ENCODE data around the gene C6orf62. TPM values are rescaled to one million over a fixed set of nuclear protein-coding genes. Genes with fewer than 3 reads are reported as not detected.

C6orf62 gene
- polyA plus RNA-seq, 1 of the 3 experiments (the other 2 are of a cell fraction): 36.0 TPM

Other genes starting within 250 kb of the C6orf62 start
- 0.94 and 1.5 TPM in 2 replicates for gene GPLD1, start 229.6 kb downstream of the C6orf62 start, polyA plus RNA-seq (2012; rRNA removed)
- gene ALDH5A1, start 224.2 kb downstream of the C6orf62 start, polyA plus RNA-seq (2012; rRNA removed): 3.0 and 3.7 TPM in 2 replicates
- gene KIAA0319, start 73.0 kb downstream of the C6orf62 start, polyA plus RNA-seq (2012; rRNA removed): 0.03 and 0.06 TPM in 2 replicates
- gene TDP2, start 52.3 kb downstream of the C6orf62 start, polyA plus RNA-seq (2012; rRNA removed): 20.0 and 20.2 TPM in 2 replicates
- gene ACOT13, start 52.1 kb downstream of the C6orf62 start, polyA plus RNA-seq (2012; rRNA removed): 18.0 and 20.8 TPM in 2 replicates
- gene GMNN, start 55.8 kb upstream of the C6orf62 start, polyA plus RNA-seq (2012; rRNA removed): 16.2 and 16.8 TPM in 2 replicates
- not detected in 2 replicates for gene ARMH2, start 79.8 kb upstream of the C6orf62 start, polyA plus RNA-seq (2012; rRNA removed)
- gene RIPOR2, start 216.8 kb upstream of the C6orf62 start, polyA plus RNA-seq (2012; rRNA removed): 0.05 TPM in 2 replicates